VCaP (cell line): ENCODE measurements around the gene B3GALT5.

Experiments used
- H3K27ac ChIP-seq: fragments of 450-650 bp; 2 replicates; pipeline ENCODE4 v1.5.1; 2017
- CTCF ChIP-seq: fragments of 450-650 bp; conservative IDR thresholded peaks from 2 replicates; pipeline ENCODE4 v1.5.1; 2017; ENCODE audit warnings: mild to moderate bottlenecking, moderate library complexity

The B3GALT5 gene

GRCh38 chr21:39649526-39649925 is 36.8 kb downstream of the B3GALT5 start:
- H3K27ac ChIP-seq: no peak overlapping the region
- TF ChIP-seq CTCF: no peak

GRCh38 chr21:39650306-39650705 is 37.6 kb downstream of the B3GALT5 start:
- no peak overlapping the region for H3K27ac ChIP-seq

GRCh38 chr21:39650801-39651200 is 38.1 kb downstream of the B3GALT5 start:
- H3K27ac ChIP-seq: no peak overlapping the region
- no peak for TF ChIP-seq CTCF

More at GRCh38 chr21:39650306-39650705, 37.6 kb downstream of the B3GALT5 start:
- no peak for TF ChIP-seq CTCF

- H3K27ac ChIP-seq: no peak overlapping the region
- no peak for TF ChIP-seq CTCF
These were observed 38.5 kb downstream of the B3GALT5 start for GRCh38 chr21:39651206-39651605.

- no peak overlapping the region for H3K27ac ChIP-seq
- no peak for TF ChIP-seq CTCF
These were observed 42.2 kb downstream of the B3GALT5 start for GRCh38 chr21:39654951-39655350.

- H3K27ac ChIP-seq: no peak overlapping the region
- no peak for TF ChIP-seq CTCF
These were observed 42.8 kb downstream of the B3GALT5 start for GRCh38 chr21:39655589-39655988.

- TF ChIP-seq CTCF: no peak
- no peak overlapping the region for H3K27ac ChIP-seq
These were observed 43.5 kb downstream of the B3GALT5 start for GRCh38 chr21:39656209-39656608.
